Keratinocyte (primary cell): ENCODE measurements around the gene SH3GLB1. TPM values are rescaled to one million over a fixed set of nuclear protein-coding genes. Genes with fewer than 3 reads are reported as not detected.
"Not testable (repeated sequence)": the region's sequence is repeated elsewhere in the genome, so short reads cannot be mapped to it uniquely, and the experiment has no call there.

Experiments used
- DNase-seq: peaks from one replicate; pipeline ENCODE4 v3.0.0-alpha.2; 2011; ENCODE audit warnings: low read depth, missing footprints, low spot score
- FAIRE-seq: peaks from 2 replicates; lab custom pipeline; 2011; peaks lifted over from hg19 to GRCh38; lab: Jason Lieb, UNC
- H2AFZ ChIP-seq: 2 replicates; pipeline ENCODE4 v1.6.0; 2012; ENCODE audit warnings: low read length, control low read depth, inconsistent platforms; ENCODE audit not compliant: control insufficient read depth
- H3K27ac ChIP-seq: 2 replicates; pipeline ENCODE4 v1.5.1; 2011; ENCODE audit warnings: low read length; ENCODE audit not compliant: control insufficient read depth, insufficient read depth
- H3K27me3 ChIP-seq: 3 replicates; pipeline ENCODE4 v1.6.0; 2011; ENCODE audit warnings: low read length; ENCODE audit not compliant: control insufficient read depth, insufficient read depth; ENCODE audit errors: extremely low read depth
- H3K36me3 ChIP-seq, 2 experiments: 2 replicates in 1 of 2; 3 replicates in 1 of 2; pipeline ENCODE4 v1.5.1; 2011; ENCODE audit warnings: low read length in 2 of 2, mild to moderate bottlenecking in 1 of 2; ENCODE audit not compliant: control insufficient read depth in 2 of 2, insufficient read depth in 2 of 2; ENCODE audit errors: extremely low read depth in 1 of 2
- H3K4me1 ChIP-seq: 3 replicates; pipeline ENCODE4 v1.5.1; 2011; ENCODE audit warnings: low read length; ENCODE audit not compliant: control insufficient read depth, insufficient read depth; ENCODE audit errors: extremely low read depth
- H3K4me2 ChIP-seq: 3 replicates; pipeline ENCODE4 v1.6.0; 2011; ENCODE audit warnings: low read depth, low read length; ENCODE audit not compliant: control insufficient read depth, insufficient read depth; ENCODE audit errors: extremely low read depth
- H3K4me3 ChIP-seq, 3 experiments: fragments of 200-600 bp in 1 of 3; sonication (generic) in 1 of 3; 2 replicates in 2 of 3; 3 replicates in 1 of 3; pipeline ENCODE4 v1.5.1; 2011 to 2016; ENCODE audit warnings: low read length in 3 of 3, mild to moderate bottlenecking in 3 of 3, control low read depth in 2 of 3, inconsistent platforms in 1 of 3, low read depth in 1 of 3, mixed read lengths in 1 of 3, mixed run types in 1 of 3, moderate library complexity in 1 of 3; ENCODE audit not compliant: control insufficient read depth in 2 of 3, insufficient read depth in 2 of 3; ENCODE audit errors: extremely low read depth in 1 of 3
- H3K79me2 ChIP-seq: 2 replicates; pipeline ENCODE4 v1.6.0; 2012; ENCODE audit warnings: low read length; ENCODE audit not compliant: control insufficient read depth, insufficient read depth
- H3K9ac ChIP-seq: 3 replicates; pipeline ENCODE4 v1.6.0; 2011; ENCODE audit warnings: low read length; ENCODE audit not compliant: control insufficient read depth, insufficient read depth; ENCODE audit errors: extremely low read depth
- H3K9me1 ChIP-seq: 3 replicates; pipeline ENCODE4 v1.6.0; 2011; ENCODE audit warnings: low read length; ENCODE audit not compliant: control insufficient read depth, insufficient read depth; ENCODE audit errors: extremely low read depth
- H3K9me3 ChIP-seq: 2 replicates; pipeline ENCODE4 v1.5.1; 2012; ENCODE audit warnings: low read depth, low read length; ENCODE audit not compliant: control insufficient read depth
- H4K20me1 ChIP-seq: 3 replicates; pipeline ENCODE4 v1.6.0; 2011; ENCODE audit warnings: low read length; ENCODE audit not compliant: control insufficient read depth, insufficient read depth; ENCODE audit errors: extremely low read depth
- CTCF ChIP-seq, 3 experiments: IDR thresholded peaks in 1 of 3; conservative IDR thresholded peaks in 1 of 3; optimal IDR thresholded peaks in 1 of 3; 2 replicates in 2 of 3; 3 replicates in 1 of 3; pipeline versions ENCODE3 to v1.5.1; 2011; ENCODE audit warnings: low read length in 3 of 3, mild to moderate bottlenecking in 3 of 3, moderate library complexity in 2 of 3, control low read depth in 1 of 3, inconsistent platforms in 1 of 3; ENCODE audit not compliant: insufficient read depth in 2 of 3; ENCODE audit errors: extremely low read depth in 1 of 3
- EZH2 ChIP-seq: IDR thresholded peaks from one replicate; pipeline ENCODE4 v1.6.1; 2012; ENCODE audit warnings: inconsistent platforms, mild to moderate bottlenecking, low read length, moderate library complexity
- dilution Hi-C: fragments of 300-500 bp; cut with MboI; formaldehyde crosslinking; loops from one replicate; pipeline ENCODE4 v1.7.0; 2020; ENCODE audit warnings: low sequenced_read_pairs; ENCODE audit not compliant: extremely low pct_ligation_motif_present
- polyA minus RNA-seq, 3 experiments: library from RNA; depleted of rRNA, polyadenylated mRNA; stranded (reverse); fragments of >200 nt; gene quantifications; 1 replicate in 1 of 3; 2 replicates in 1 of 3; 3 replicates in 1 of 3; pipeline ENCODE4 v1.2.3, GENCODE V29; 2011
- polyA plus RNA-seq, 5 experiments: library from polyadenylated mRNA; depleted of rRNA in 3 of 5; stranded (reverse) in 3 of 5; stranded (forward) in 1 of 5; unstranded in 1 of 5; fragments of >200 nt; gene quantifications; 1 replicate in 1 of 5; 2 replicates in 3 of 5; 3 replicates in 1 of 5; pipeline versions ENCODE4 v1.2.1 to v1.2.3, GENCODE V29; 2011 to 2012; ENCODE audit warnings: missing spikeins in 2 of 5, low read depth in 1 of 5, low replicate concordance in 1 of 5

SH3GLB1 gene
- 49.4 to 77.1 TPM (median 50.9 TPM) in 3 replicates for polyA plus RNA-seq
- 141 TPM for polyA plus RNA-seq (2011; ENCODE audit: low read depth)
- polyA plus RNA-seq (2011; cell fraction: cytosol; rRNA removed), result 42.9 and 90.5 TPM in 2 replicates
- polyA plus RNA-seq (2011; cell fraction: nucleus; rRNA removed), result 30.0 and 35.0 TPM in 2 replicates
- polyA plus RNA-seq (2012; ENCODE audit: low replicate concordance), result 56.7 and 64.8 TPM in 2 replicates
- 20.1 to 50.5 TPM (median 38.1 TPM) in 3 replicates for polyA minus RNA-seq
- 20.7 TPM for polyA minus RNA-seq (2011; cell fraction: cytosol; rRNA and poly(A)+ RNA removed)
- 12.0 and 33.1 TPM in 2 replicates for polyA minus RNA-seq (2011; cell fraction: nucleus; rRNA and poly(A)+ RNA removed)

DNA sequence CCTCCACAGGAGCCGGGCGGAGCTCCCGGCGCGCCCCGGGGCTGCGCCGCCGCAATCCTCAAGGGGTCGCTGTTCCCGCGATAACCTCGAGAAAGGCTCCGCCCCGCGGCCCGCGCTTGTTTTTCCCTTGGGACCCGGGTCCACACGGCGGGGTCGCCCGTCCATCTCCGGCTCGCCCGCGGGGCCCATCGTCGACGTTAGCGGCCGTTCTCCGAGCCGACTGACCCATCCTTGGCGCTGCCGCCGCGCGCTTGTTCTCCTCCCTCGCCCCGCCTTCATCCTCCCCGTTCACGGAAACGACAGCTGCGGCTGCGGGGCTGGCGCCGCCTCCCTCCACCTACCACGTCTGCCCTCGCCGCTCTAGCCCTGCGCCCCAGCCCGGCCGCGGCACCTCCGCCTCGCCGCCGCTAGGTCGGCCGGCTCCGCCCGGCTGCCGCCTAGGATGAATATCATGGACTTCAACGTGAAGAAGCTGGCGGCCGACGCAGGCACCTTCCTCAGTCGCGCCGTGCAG, at the start of gene SH3GLB1:
Gene SH3GLB1 (plus strand): TSS at position 119 of the 514 bp plus-strand sequence. CDS start 324 bp downstream, at position 443.
- no peaks in the 10 kb centered on the region for H4K20me1 ChIP-seq
- H3K4me2 ChIP-seq, result peak within 1 kb of the TSS; percentile 94
- dilution Hi-C loops, result no loop called here
- H2AFZ ChIP-seq, result peak within 1 kb of the TSS; percentile 94
- TF ChIP-seq CTCF (optimal IDR thresholded peaks at IDR 0.05 in 1 of 3, IDR thresholded peaks at IDR 0.05 in 1 of 3, conservative IDR thresholded peaks at IDR 0.05 in 1 of 3; ENCODE audit: extremely low read depth in 1 of 3, insufficient read depth in 2 of 3, low read length in 3 of 3), result peak; percentile 65 to 92 (median 67)
- no peak for TF ChIP-seq EZH2
- no peak for DNase-seq
- peak within 1 kb of the TSS; percentile 91 for H3K9ac ChIP-seq
- H3K4me1 ChIP-seq, result peaks cover 15% of the 10 kb centered on the region
- peaks cover 45% of the 10 kb centered on the region for H3K79me2 ChIP-seq
- H3K4me3 ChIP-seq, result peak within 1 kb of the TSS; percentile 88 to 98 (median 94)
- H3K9me1 ChIP-seq, result peaks cover 2% of the 10 kb centered on the region
- no peaks in the 10 kb centered on the region for H3K9me3 ChIP-seq
- no peak for FAIRE-seq
- no peaks in the 10 kb centered on the region for H3K36me3 ChIP-seq
- H3K27ac ChIP-seq, result peak within 1 kb of the TSS; percentile 89
- no peaks in the 10 kb centered on the region for H3K27me3 ChIP-seq

DNA sequence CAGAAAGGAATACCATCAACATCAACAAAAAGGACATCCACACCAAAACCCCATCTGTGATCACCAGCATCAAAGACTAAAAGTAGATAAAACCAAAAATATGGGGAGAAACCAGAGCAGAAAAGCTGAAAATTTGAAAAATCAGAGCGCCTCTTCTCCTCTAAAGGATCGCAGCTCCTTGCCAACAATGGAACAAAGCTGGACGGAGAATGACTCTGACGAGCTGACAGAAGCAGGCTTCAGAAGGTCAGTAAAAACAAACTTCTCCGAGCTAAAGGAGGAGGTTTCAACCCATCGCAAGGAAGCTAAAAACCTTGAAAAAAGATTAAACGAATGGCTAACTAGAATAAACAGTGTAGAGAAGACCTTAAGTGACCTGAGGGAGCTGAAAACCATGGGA, 46.0 kb upstream of the SH3GLB1 start:
- H3K9ac ChIP-seq, H2AFZ ChIP-seq, H3K36me3 ChIP-seq, FAIRE-seq, H4K20me1 ChIP-seq, H3K4me2 ChIP-seq, H3K79me2 ChIP-seq, H3K9me1 ChIP-seq, H3K27me3 ChIP-seq, DNase-seq, H3K4me1 ChIP-seq, H3K27ac ChIP-seq, H3K9me3 ChIP-seq, dilution Hi-C loops, H3K4me3 ChIP-seq: not testable (repeated sequence)
